ENCODE measurements around the gene SEPHS2.
"Not testable (repeated sequence)": the region's sequence is repeated elsewhere in the genome, so short reads cannot be mapped to it uniquely, and the experiment has no call there.

Gene SEPHS2

DNA sequence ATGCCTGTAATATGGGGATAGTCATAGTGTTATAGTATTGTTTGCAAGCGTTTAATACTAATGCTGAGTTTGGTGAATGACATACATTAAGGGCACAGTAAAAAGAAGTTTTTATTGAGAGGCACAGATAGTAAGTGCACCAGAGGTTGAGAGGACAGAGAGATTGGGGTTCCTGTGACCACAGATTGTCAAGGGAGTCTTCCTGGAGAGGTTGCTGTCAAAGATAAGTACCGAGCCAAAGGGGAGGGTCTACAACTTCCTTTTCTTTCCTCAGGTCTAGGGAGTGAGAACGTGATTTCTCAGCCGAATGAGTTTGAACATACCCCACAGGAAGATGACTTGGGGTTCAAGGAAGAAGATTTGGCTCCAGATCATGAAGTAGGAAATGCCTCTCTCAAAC lies 48.6 kb downstream of the SEPHS2 start:
- no peak for DNase-seq

DNA sequence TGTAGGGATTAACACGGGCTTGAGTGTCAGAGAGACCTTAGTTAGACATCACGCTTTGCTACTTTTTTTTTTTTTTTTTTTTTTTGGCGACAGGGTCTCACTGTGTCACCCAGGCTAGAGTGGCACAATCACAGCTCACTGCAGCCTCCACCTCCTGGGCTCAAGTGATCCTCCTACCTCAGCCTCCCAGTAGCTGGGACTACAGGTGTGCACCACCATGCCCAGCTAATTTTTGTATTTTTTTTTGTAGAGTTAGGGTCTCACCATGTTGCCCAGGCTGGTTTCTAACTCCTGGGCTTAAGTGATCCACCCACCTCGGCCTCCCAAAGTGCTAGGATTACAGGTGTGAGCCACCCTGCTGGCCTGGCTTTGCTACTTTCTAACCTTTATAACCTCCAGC lies 49.0 kb downstream of the SEPHS2 start:
- not testable (repeated sequence) for DNase-seq

DNA sequence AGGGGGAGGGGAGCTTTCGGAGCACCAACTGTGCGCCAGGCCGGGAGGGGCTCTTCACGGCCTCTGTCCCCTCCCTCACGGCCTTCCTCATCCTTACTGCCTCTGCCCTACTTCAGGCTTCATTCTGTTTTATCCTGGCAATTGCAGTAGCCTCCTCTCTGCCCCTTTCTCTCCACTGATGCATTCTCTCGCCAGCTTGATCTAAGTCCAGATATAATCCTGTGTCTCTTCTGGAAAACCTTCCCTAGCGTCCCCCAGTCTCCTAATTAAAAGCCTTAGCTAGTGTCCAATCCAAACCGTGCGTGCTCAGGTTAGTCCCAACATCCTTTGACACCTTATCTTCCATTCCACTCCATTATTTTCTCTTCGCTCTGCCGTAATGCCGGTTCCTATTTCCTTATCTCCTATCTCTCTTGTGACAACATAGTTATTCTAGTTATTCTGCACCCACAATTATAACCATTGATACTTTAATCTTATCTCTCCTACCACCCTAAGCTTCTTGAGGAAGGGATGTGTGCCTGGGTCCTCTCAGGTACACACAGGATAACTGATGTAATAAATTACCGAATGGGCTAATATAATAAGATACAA lies 49.6 kb downstream of the SEPHS2 start:
- no peak for DNase-seq

DNA sequence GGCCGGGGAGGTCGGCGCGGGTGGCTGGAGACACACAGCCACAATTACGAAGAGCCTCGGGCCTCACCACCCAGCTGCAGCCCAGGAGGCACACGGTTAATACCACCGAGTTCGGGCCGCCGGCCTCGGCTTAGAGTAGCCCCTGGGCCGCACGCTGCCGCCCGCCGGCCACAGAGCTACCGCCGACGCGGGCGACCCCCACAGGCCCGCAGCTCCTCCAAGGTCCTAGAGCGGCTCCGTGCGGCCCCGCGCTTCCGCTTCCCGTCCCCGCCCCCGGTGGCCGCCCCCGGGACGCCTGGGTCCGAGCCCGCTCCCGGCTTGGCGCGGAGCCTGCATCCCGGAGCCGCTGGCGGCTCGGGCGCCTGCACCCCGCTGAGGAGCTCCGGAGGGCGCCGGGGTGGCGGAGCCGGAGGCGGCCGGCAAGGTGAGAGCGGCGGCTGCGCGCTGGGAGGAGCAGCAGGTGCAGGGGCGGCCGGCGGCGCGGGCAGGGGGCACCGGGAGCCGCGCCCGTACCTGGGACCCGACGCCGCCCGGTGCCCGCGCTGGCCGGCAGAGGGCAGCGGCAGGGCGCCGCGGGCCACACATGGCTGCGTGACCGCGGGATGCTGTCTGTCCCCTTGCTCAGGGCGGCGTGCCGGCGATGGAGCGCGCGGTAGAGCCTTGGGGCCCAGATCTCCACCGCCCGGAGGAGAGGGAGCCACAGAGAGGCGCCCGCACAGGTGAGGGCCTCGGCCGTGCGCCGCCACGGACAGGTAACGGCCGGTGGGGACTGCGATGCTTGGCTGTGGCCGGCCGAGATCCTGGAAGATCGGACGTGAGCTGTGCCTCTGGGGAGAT lies 50.3 kb downstream of the SEPHS2 start, which contains the start of gene ZNF48:
TSS of gene ZNF48 (plus strand) at position 266 of the 837 bp plus-strand sequence. CDS start at position 641, 375 bp downstream.
- peak; percentile 70 for DNase-seq

DNA sequence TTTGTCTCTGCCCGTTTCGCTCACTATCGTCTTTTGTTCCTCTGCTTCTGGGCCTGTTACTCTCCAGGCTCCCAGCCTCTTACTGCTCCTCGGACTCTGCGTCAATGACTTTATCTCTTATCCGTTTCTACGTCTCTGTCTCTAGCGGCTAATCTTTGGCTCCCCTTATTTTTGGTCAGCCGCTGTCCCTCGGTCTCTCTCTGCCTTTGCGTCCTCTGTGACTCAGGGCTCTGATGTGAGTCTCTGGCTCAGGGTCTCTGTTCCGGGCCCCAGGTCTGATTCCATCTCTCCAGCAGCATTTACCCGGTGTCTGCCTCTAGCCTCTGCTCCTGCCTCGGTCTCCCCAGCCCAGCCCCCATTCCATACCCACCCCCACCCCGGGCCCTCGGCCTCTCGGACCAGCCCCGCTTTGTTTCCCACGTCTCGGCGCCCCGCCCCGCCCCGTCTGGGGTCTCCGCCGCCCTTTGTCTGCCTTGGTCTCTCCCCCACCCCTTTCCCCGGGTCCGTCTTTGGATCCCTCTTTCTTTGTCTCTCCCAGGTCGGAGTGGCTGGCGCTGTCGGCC lies 51.0 kb downstream of the SEPHS2 start:
- no peak for DNase-seq

Data from activated T-cell treated with anti-CD3 and anti-CD28 coated beads, Interleukin-2, amount 50 U/mL, for 1 hour (primary cell).